ENCODE data around the gene PLA2G4D. TPM values are rescaled to one million over a fixed set of nuclear protein-coding genes. Genes with fewer than 3 reads are reported as not detected.

Gene PLA2G4D, protein sequence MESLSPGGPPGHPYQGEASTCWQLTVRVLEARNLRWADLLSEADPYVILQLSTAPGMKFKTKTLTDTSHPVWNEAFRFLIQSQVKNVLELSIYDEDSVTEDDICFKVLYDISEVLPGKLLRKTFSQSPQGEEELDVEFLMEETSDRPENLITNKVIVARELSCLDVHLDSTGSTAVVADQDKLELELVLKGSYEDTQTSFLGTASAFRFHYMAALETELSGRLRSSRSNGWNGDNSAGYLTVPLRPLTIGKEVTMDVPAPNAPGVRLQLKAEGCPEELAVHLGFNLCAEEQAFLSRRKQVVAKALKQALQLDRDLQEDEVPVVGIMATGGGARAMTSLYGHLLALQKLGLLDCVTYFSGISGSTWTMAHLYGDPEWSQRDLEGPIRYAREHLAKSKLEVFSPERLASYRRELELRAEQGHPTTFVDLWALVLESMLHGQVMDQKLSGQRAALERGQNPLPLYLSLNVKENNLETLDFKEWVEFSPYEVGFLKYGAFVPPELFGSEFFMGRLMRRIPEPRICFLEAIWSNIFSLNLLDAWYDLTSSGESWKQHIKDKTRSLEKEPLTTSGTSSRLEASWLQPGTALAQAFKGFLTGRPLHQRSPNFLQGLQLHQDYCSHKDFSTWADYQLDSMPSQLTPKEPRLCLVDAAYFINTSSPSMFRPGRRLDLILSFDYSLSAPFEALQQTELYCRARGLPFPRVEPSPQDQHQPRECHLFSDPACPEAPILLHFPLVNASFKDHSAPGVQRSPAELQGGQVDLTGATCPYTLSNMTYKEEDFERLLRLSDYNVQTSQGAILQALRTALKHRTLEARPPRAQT
- not detected in 5 replicates for total RNA-seq (2022; extraction: Qiagen RNA extraction)

DNA sequence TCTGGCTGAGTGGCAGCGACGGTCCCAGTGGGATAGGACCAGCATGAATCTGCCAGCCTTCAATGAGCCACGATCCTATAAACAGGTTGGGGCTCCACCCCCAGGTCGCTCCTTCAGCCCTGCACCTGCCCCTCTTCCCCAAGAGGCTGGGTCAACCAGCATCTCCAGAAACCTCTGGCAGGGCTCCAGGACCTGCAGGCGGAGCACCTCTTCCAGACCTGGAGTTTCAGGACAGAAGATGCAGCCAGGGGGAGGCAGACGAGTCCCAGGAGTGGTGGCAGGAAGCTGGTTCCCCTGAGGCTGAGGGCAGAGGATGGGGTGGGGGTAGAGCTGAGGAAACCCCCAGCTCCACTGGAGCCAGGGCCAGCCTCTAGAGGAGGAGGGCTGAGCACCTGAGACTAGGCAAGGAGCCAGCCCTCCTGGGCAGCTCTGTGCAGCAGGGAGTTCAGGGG is at the start of gene PLA2G4D:
PLA2G4D (minus strand) TSS at position 51 of the 452 bp plus-strand sequence. CDS start 103 bp downstream, outside the sequence.

DNA sequence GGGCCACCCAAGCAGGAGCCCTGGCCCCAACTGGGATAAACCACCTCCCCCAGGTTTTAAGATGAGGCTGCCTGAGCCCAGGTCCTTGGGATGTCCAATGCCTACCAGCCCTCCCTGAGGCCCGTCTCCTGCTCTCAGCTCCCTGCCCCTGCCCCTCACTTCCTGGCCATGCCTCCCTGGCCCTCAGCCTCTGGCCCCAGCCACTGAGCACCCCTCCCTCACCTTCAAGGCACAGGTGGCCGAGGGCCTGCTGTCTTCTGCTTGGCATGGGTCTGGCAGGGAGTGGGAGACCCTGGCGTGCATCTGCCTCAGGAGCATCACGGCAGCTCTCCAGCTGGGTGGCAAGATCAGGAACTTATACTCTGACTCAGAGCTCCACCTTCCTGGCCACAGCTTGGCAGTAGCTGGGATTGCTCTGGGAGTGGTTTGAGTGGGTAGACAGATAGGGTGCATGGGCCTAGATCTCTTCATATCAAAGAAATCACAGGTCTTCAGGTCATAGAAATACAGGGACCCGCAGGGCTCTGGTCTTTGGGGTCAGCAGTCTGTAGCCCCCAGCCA is 73.6 kb downstream of the PLA2G4D start, which contains the start of gene PLA2G4E:
PLA2G4E (minus strand) TSS at position 330 of the 561 bp plus-strand sequence; CDS start at position 318, 12 bp downstream.

Other genes with a start within 250 kb of the PLA2G4D start
- gene SPTBN5, start 200.5 kb downstream of the PLA2G4D start, total RNA-seq (2022; extraction: Qiagen RNA extraction): 0.10 to 0.25 TPM (median 0.17 TPM) in 5 replicates
- gene EHD4, start 122.0 kb downstream of the PLA2G4D start, total RNA-seq (2022; extraction: Qiagen RNA extraction): 10.3 to 12.7 TPM (median 11.4 TPM) in 5 replicates
- gene PLA2G4E, start 73.5 kb downstream of the PLA2G4D start, total RNA-seq (2022; extraction: Qiagen RNA extraction): 0.06 TPM in 1 of 5 replicates, not detected in the others
- gene PLA2G4F, start 62.1 kb upstream of the PLA2G4D start, total RNA-seq (2022; extraction: Qiagen RNA extraction): 0.05 TPM in 1 of 5 replicates, not detected in the others
- gene VPS39, start 113.7 kb upstream of the PLA2G4D start, total RNA-seq (2022; extraction: Qiagen RNA extraction): 14.3 to 16.0 TPM (median 15.0 TPM) in 5 replicates
- gene GANC, start 178.6 kb upstream of the PLA2G4D start, total RNA-seq (2022; extraction: Qiagen RNA extraction): 5.1 to 8.3 TPM (median 6.1 TPM) in 5 replicates
- 25.4 to 35.7 TPM (median 26.9 TPM) in 5 replicates for gene TMEM87A, start 178.9 kb upstream of the PLA2G4D start, total RNA-seq (2022; extraction: Qiagen RNA extraction)